Kidney epithelial cell (primary cell): ENCODE measurements around the gene AIF1. TPM values are rescaled to one million over a fixed set of nuclear protein-coding genes. Genes with fewer than 3 reads are reported as not detected.

Experiments used
- DNase-seq: peaks from one replicate; pipeline ENCODE4 v3.0.0-alpha.2; 2010; ENCODE audit warnings: low read depth
- H3K27me3 ChIP-seq: 2 replicates; pipeline ENCODE4 v1.6.0; 2011; ENCODE audit warnings: low read length; ENCODE audit not compliant: control insufficient read depth, insufficient read depth
- H3K36me3 ChIP-seq: 2 replicates; pipeline ENCODE4 v1.5.1; 2011; ENCODE audit warnings: low read length; ENCODE audit not compliant: control insufficient read depth, insufficient read depth
- H3K4me3 ChIP-seq: 2 replicates; pipeline ENCODE4 v1.5.1; 2011; ENCODE audit warnings: low read depth, mild to moderate bottlenecking, control low read depth, low read length
- total RNA-seq: library from RNA; depleted of rRNA; stranded (reverse); fragments of >200 nt; gene quantifications from 2 replicates; pipeline ENCODE4 v1.2.3, GENCODE V29; 2015
- TF ChIP-seq, protein P1 (sequence below): IDR thresholded peaks from 2 replicates; pipeline ENCODE4 v1.5.1; 2011; ENCODE audit warnings: mild to moderate bottlenecking, moderate library complexity, low read length, control low read depth, inconsistent platforms; ENCODE audit not compliant: insufficient read depth, poor library complexity, severe bottlenecking

Gene AIF1
- total RNA-seq, 1 donor from 2014 or later: 0.33 TPM

DNA sequence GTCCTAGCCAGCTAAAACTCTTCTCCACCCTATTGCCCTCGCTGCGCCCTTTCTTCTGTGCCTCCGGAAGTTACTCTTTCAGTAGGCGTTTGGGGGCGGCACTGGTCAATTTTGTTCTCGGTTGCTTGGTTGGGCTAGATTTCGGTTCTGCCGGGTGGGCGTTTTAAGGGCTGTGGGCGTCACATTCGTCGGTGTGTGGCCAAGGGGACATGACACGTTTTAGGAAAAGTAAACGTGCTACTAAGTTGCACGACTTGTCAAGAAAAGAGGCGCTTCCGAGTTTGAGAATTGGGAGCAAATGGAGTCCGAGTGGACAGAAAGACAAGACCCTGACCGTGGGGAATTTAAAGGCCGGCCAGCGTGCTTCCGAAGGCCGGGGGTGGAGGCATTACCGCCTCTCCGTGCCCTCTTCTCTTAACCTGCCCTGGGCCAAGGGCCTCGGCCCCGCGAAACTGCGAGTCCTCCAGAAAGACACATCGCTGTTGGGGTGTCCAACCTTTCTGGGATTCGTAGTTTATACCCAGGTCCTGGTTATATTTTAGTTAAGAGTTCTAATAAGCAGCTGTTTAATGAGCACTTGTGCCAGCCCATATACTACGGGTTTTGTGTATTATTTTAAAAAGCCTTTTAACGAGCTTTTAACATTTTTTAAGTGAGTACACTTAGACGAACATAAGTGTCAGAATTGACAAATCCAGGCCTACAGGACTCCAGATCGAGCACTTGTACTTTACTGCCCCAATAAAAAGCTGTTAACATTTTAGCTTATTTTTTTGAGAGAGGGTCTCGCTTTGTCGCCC is 38.1 kb downstream of the AIF1 start:
- Histone ChIP-seq H3K36me3 (peaks cover 1% of the 10 kb centered on the region), H3K27me3 (no peaks in the 10 kb centered on the region), H3K4me3 (peak overlapping the region; percentile 57)
- TF ChIP-seq, protein P1, sequence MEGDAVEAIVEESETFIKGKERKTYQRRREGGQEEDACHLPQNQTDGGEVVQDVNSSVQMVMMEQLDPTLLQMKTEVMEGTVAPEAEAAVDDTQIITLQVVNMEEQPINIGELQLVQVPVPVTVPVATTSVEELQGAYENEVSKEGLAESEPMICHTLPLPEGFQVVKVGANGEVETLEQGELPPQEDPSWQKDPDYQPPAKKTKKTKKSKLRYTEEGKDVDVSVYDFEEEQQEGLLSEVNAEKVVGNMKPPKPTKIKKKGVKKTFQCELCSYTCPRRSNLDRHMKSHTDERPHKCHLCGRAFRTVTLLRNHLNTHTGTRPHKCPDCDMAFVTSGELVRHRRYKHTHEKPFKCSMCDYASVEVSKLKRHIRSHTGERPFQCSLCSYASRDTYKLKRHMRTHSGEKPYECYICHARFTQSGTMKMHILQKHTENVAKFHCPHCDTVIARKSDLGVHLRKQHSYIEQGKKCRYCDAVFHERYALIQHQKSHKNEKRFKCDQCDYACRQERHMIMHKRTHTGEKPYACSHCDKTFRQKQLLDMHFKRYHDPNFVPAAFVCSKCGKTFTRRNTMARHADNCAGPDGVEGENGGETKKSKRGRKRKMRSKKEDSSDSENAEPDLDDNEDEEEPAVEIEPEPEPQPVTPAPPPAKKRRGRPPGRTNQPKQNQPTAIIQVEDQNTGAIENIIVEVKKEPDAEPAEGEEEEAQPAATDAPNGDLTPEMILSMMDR: no peak
- peak; percentile 55 for DNase-seq

DNA sequence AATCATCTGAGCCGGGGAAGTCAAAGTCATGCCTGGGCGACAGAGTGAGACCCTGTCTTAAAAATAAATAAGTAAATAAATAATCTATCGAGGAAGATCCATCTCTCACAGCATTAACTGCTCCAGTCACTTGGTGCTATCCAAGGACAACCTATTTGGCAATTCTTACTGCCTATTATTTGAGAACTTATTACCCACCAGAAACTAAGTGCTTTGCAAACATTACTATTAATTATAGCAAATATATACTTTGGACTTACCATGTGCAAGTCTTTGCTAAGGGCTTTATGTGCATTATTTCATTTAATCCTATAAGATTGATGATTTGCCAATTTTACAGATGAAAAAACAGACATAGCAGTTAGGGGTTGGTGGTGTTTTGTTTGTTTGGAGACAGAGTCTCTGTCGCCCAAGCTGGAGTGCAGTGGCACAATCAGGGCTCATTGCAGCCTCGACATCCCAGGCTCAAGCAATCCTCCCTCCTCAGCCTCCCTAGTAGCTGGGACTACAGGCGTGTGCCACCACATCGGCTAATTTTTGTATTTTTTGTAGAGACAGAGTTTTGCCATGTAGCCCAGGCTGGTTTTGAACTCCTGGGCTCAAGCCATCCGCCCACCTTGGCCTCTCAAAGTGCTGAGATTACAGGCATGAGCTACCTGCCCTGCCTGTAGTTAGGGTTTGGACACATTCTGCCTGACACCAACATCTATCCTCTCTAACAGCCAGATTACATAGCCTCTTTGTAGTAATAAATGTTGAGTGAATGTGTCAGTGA is 39.7 kb downstream of the AIF1 start:
- no peaks in the 10 kb centered on the region for H3K27me3 ChIP-seq
- no peaks in the 10 kb centered on the region for H3K36me3 ChIP-seq
- no peak for DNase-seq
- TF ChIP-seq, protein P1: no peak
- no peak overlapping the region for H3K4me3 ChIP-seq

DNA sequence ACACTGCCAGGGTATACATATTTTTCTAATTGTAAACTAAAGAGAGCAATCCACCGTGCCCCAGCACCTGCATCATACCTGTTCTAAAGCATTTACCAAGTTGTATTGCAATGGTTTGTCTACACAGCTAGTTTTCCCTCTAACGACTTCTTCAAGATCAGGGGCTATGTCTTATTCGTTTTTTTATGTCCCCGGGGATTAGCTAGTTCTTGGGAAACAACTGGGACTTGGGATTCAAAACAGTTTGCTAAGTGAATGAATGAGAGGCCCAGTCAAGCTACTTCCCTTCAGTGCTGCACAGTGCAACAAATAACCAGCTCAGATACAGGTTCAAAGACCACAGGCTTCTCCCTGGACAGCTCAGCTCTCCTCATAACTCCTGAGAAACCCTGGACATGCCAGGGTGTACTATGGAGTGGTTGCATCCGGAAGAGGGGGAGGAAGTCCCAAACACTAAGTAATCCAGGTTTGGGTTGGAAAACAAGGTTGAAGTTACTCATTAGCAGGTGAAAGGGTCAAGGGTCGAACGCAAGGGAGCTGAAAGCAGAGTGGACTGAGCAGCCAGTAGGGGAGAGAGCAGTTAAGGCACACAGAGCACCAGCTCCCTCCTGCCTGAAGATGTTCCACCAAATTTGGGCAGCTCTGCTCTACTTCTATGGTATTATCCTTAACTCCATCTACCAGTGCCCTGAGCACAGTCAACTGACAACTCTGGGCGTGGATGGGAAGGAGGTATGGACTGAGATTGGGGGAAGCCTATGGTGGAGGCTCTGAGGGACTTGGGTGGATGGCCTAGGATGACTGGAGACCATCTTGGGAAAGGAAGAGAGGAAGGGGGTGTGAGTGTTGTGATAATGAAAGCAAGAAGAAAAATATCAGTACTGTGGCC is 40.6 kb downstream of the AIF1 start, which contains the start of gene APOM:
Gene APOM, plus strand, starts transcription at position 546 of the 889 bp plus-strand sequence. Its CDS starts 73 bp downstream, at position 619.
- Histone ChIP-seq H3K27me3 (no peaks in the 10 kb centered on the region), H3K36me3 (no peaks in the 10 kb centered on the region), H3K4me3 (no peak within 1 kb of the TSS)
- TF ChIP-seq, protein P1: no peak
- DNase-seq: no peak

DNA sequence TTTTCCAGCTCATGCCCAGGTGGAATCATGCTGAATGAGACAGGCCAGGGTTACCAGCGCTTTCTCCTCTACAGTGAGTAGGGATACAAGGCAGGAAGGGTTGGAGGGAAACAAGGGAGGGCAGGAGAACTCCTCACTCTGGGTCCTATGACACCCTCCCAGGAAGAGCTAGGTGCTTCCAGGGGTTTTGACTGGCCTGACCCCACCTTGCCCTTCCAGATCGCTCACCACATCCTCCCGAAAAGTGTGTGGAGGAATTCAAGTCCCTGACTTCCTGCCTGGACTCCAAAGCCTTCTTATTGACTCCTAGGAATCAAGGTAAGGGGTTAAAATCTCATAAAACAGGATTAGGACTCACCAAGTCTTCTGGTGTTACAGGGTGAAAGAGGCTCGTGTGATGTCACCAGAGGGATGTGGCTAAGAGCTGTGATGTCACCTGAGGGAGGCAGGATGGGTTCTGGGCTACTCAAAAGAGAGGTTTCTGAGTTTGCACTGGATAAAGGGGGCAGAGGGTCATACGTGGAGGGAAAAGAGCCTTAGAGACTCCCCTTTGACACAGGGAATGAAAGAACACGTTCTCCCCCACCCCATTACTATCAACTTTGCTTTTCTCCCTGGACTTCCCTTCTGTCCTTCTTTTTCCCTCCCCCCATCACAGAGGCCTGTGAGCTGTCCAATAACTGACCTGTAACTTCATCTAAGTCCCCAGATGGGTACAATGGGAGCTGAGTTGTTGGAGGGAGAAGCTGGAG is 42.5 kb downstream of the AIF1 start:
- no peak for DNase-seq
- no peaks in the 10 kb centered on the region for H3K27me3 ChIP-seq
- H3K4me3 ChIP-seq: no peak overlapping the region
- no peaks in the 10 kb centered on the region for H3K36me3 ChIP-seq
- TF ChIP-seq, protein P1: no peak

DNA sequence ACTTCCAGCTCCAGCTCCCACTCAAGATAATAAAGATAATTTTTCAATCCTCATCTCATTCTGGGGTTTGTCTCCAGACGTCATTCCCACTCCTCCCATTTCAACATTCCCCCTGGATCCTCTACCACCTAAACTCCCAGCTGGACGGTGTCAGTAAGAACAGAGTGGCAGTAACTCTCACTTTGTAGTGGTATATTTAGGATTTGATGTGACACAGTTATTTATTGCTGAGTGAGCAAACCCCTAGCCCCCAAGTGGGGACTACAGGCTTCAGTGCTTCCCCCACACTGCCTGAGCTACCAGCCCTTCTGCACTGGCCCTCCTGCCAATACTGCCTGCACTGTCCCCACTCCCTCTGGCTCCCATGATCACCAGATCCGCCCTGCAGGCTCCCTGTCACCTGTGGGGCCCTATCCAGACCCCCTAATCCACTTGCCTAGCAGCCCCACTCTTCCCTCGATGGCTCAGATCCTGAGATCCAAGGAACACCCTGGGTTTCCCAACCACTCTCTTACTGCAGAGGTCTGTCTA is 43.2 kb downstream of the AIF1 start:
- Histone ChIP-seq H3K27me3 (no peaks in the 10 kb centered on the region), H3K36me3 (no peaks in the 10 kb centered on the region), H3K4me3 (no peak overlapping the region)
- TF ChIP-seq, protein P1: no peak
- DNase-seq: no peak
